Stimulated activated CD4-positive, alpha-beta T cell treated with anti-CD3 and anti-CD28 coated beads, Interleukin-2, amount 100 ng/mL, for 4 hours (primary cell): ENCODE data around the gene ZNF423.

Experiments used
- DNase-seq: peaks from one replicate; pipeline ENCODE4 v3.0.0-alpha.2; 2020; ENCODE audit warnings: low read depth

ZNF423 gene

DNA sequence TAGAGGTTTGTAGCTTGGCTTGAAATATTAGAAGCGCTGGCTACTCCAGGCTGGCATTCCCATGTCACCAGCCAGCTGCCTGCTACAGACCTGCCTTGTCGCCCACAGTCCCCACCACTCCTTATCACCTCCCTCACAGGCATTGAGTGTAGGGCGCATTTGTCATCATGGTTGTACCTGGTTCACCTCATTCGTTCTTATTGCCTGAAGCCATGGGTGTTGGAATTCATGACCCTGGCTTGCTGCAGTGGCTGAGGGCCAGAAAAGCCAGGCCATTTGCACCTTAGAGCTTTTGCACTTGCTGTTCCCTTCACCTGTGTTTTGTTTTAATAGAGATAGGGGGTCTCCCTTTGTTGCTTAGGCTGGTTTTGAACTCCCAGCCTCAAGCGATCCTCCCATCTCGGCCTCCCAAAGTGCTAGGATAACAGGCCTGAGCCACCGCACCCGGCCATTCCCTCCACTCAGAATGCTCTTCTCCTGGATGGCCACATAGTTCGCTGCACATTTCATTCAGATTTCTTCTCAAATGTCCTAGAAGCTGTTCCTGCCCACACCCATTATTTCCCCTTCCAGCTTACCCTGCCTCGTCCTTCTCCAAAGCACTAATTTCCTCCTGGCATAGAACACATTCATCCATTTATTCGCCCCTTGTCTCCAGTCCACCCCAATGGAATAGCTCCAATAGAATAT lies 384.7 kb downstream of the ZNF423 start:
- no peak for DNase-seq

- no peak for DNase-seq
These were observed 385.4 kb downstream of the ZNF423 start for GRCh38 chr16:49470513-49470991.

GRCh38 chr16:49469930-49470451 lies 385.9 kb downstream of the ZNF423 start:
- no peak for DNase-seq

DNA sequence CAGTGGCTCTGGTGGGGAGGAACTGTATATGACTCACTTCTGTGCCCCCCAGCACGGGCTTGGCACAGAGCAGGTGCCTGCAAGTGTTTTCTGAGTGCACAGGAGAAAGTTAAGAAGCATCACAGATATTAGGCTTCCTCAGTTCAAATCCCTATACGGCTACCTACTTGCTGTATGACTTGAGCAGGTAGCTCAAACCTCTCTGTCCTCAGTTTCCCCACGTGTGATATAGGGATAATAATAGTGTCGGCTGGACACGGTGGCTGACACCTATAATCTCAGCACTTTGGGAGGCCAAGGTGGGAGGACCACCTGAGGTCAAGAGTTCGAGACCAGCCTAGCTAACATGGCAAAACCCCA lies 386.6 kb downstream of the ZNF423 start:
- no peak for DNase-seq

DNA sequence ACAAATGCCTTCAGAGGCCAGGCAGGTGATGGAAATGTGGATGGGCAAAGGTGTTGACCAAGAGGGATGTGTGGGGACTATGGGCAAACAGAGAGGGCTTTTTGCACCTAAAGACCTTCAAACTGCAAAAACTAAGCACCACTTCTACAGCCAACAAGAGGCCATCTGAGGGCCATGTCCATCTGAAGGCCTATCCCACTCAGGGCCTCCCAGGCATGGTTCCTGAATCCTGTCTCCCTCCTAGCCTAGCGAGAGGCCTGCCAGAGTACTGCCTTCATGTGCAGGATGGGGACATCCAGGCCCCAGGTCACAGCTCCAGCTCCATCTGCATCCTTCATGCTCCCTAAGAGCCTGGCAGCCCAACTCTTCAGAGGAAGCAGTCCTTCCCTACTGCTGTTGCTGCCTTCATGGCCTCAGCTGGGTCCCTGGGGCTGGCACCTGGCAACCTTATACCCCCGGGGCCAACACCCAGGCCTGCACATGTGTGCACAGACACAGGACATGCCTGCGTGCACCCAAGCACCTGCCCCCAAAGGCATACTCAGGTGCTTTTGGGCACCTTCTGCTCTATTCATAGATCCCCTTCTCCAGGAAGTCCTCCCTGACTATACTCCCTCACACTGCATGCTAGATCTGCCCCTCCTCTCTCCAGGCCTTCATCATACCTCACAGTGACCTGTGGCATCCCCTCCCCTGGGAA lies 387.2 kb downstream of the ZNF423 start:
- no peak for DNase-seq

- DNase-seq, result no peak
These were observed 388.2 kb downstream of the ZNF423 start for GRCh38 chr16:49467540-49468372.

DNA sequence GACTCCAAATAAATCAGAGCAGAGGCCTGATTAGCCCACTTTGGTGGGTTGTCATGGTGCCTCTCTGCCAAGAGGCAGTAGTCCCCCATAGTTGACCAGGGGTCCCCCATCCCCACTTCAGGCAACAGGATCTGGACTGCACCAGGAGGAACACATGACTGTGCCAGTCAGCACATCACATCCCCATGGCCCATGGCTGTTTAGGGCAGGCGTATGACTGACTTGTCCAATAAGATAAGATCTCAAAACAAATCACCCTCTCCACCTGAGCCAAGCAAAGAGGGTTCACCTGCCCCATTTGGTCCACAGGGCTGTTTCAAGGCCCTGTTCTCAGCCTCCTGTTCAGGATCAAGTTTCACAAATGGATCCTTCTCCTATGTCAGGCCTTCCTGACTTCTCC lies 389.0 kb downstream of the ZNF423 start:
- no peak for DNase-seq

GRCh38 chr16:49466529-49466831 lies 389.4 kb downstream of the ZNF423 start:
- no peak for DNase-seq

- no peak for DNase-seq
These were observed 390.0 kb downstream of the ZNF423 start for GRCh38 chr16:49465661-49466528.

GRCh38 chr16:49464877-49465504 lies 390.9 kb downstream of the ZNF423 start:
- DNase-seq, result no peak

DNA sequence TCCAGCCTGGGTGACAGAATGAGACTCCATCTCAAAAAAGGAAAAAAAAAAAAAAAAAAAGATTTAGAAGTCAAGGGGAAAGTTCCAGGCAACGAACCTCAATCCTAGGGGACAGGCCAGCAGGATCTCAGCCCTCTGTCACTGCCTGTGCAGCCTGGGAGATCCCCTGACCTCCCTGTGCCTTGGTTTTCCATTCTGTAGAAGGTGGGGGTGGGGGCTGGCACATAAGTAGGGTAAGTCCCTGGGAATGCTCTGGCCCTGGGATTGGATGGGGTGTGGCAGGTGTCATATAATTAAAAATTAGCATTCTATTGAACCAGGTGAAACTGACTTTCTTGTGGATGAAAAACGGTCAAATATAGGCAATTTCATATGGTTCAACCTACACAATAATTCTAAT lies 391.8 kb downstream of the ZNF423 start:
- no peak for DNase-seq

DNA sequence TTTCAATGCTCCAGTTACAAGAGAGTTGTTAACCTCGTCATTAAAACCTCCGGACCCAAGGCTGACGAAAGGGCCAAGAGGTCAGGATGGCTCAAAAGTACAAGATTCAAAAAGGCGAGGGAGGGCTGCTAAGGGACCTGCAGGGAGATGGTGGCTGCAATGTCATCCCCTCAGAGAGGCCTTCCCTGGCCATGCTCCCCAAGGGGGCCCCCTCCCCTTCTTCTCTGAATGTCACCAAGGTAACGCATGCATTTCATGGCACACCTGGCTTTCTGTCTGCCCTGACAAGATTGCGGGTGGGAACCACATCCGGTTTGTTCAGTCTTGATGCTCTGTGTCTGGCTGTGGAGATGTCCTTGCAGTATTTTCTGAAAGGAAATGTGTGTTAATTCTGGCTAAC lies 392.4 kb downstream of the ZNF423 start:
- peak; percentile 28 for DNase-seq

DNA sequence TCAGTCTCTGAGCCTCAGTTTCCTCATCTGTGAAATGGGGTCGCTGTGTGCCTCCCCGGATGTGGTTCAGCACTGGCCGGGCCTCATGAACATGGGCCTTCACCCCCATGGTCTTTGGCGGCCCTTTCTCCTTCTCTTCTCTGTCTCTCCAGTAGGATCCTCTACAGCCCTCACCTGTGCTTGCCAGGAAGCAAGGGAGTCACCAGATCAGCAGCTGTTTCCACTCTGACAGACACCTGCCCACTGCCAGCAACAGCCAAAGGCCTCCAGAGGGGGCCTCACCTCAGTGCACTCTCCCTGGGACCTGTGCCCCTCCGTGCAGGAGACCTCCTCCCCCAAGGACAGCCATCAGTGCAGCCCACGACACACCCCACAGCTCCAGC lies 392.9 kb downstream of the ZNF423 start:
- no peak for DNase-seq

GRCh38 chr16:49462362-49462988 lies 393.4 kb downstream of the ZNF423 start:
- no peak for DNase-seq

DNA sequence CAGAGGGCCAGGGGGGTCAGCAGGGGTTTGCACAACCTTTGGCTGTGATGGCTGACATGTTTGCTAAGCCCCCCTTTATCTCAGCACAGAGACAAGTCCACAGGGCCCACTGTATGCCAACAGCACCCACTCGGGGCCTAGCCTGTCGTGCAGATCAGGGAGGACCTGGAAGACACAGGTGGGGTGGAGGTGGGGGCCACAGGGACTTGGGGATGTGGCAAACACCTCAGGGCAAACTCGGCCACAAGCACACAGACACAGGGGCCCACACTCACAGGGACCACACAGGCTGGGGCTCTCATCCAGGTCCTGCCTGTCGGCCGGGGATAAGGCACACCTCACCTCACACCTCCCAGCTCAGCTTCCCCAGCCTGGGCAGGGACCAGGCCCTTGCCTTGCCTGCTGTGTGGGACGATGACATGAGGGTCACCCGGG lies 394.4 kb downstream of the ZNF423 start:
- no peak for DNase-seq

GRCh38 chr16:49460786-49461470 lies 395.0 kb downstream of the ZNF423 start:
- DNase-seq, result no peak

DNA sequence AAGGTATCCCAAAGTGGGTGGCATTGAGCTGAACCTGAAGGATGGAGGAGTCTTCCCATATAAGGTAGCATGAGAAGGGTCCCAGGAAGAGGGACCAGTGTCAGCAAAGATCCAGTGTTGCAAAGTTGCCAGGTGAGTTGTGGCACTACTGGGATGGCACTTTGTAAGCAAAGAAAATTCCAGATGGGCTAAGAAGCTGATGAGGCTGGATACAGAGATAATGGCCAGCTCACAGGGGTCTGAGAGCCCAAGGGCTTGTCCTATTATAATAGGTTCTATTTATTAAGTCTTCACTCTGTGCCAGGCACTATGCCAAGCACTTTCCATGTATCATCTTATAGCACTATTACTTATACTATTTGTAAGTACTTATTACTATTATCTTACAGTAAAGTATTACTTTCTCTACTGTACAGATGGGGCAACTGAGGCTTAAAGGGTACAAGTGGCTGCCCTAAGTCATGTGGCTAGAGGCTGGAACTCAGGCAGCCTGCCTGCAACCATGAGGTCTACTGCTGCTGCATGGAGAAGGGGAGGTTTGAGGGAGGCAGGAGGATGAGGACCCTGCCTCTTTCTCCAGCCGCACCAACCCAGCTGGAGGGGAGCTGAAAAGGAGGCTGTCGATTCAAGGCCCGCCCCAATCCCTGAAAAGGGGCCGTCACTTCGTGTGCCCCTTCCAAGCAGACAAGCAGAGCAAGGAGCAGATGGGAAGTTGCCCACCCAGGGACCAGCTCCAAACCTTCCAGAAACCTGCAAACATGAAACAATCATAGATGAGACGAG lies 395.8 kb downstream of the ZNF423 start:
- no peak for DNase-seq

GRCh38 chr16:49458656-49459445 lies 397.1 kb downstream of the ZNF423 start:
- DNase-seq, result no peak

GRCh38 chr16:49458243-49458642 lies 397.7 kb downstream of the ZNF423 start:
- no peak for DNase-seq
